MM.1S (cell line): ENCODE results near the gene ABL2.

Experiments used
- DNase-seq: peaks from one replicate; pipeline ENCODE4 v3.0.0-alpha.2; 2015
- H2AFZ ChIP-seq: fragments of 300-600 bp; sonication (generic); 2 replicates; pipeline ENCODE4 v1.6.0; 2016; ENCODE audit warnings: antibody characterized with exemption, low read length
- H3F3A ChIP-seq: fragments of 300-600 bp; sonication (generic); 2 replicates; pipeline ENCODE4 v1.6.1; 2016; ENCODE audit warnings: mild to moderate bottlenecking, antibody characterized with exemption, low read length, moderate library complexity, mixed read lengths; ENCODE audit not compliant: insufficient read depth
- H3K27ac ChIP-seq: fragments of 300-600 bp; sonication (generic); 2 replicates; pipeline ENCODE4 v1.5.1; 2016; ENCODE audit warnings: mild to moderate bottlenecking, low read length
- H3K27me3 ChIP-seq: fragments of 300-600 bp; sonication (generic); replicated peaks from 2 replicates; pipeline ENCODE4 v1.6.0; 2016; ENCODE audit warnings: low read length; ENCODE audit not compliant: insufficient read depth
- H3K36me3 ChIP-seq: fragments of 300-600 bp; sonication (generic); replicated peaks from 2 replicates; pipeline ENCODE4 v1.6.1; 2016; ENCODE audit warnings: mild to moderate bottlenecking, low read length, mixed read lengths; ENCODE audit not compliant: insufficient read depth
- H3K4me1 ChIP-seq: fragments of 300-600 bp; sonication (generic); 2 replicates; pipeline ENCODE4 v1.6.1; 2016; ENCODE audit warnings: low read length, mixed read lengths
- H3K4me2 ChIP-seq: fragments of 300-600 bp; sonication (generic); 2 replicates; pipeline ENCODE4 v1.6.0; 2016; ENCODE audit warnings: low read depth, low read length
- H3K4me3 ChIP-seq: fragments of 300-600 bp; sonication (generic); 2 replicates; pipeline ENCODE4 v1.5.1; 2016; ENCODE audit warnings: low read length, mixed read lengths
- H3K79me2 ChIP-seq: fragments of 300-600 bp; sonication (generic); 2 replicates; pipeline ENCODE4 v1.6.1; 2016; ENCODE audit warnings: mixed run types, low read length, mixed read lengths
- H3K9ac ChIP-seq: fragments of 300-600 bp; sonication (generic); 2 replicates; pipeline ENCODE4 v1.6.1; 2016; ENCODE audit warnings: low read length, mixed read lengths
- H3K9me2 ChIP-seq: fragments of 300-600 bp; sonication (generic); replicated peaks from 2 replicates; pipeline ENCODE4 v1.6.1; 2016; ENCODE audit warnings: mild to moderate bottlenecking, low read length, mixed read lengths; ENCODE audit not compliant: insufficient read depth
- H3K9me3 ChIP-seq: fragments of 300-600 bp; sonication (generic); replicated peaks from 2 replicates; pipeline ENCODE4 v1.6.1; 2016; ENCODE audit warnings: mild to moderate bottlenecking, low read length, mixed read lengths; ENCODE audit not compliant: insufficient read depth
- H4K20me1 ChIP-seq: fragments of 300-600 bp; sonication (generic); 2 replicates; pipeline ENCODE4 v1.6.1; 2016; ENCODE audit warnings: mild to moderate bottlenecking, low read length, moderate library complexity, mixed read lengths; ENCODE audit not compliant: insufficient read depth
- CTCF ChIP-seq: fragments of 300-600 bp; sonication (generic); IDR thresholded peaks from 2 replicates; pipeline ENCODE4 v1.5.1; 2016; ENCODE audit warnings: antibody characterized with exemption, low read length, mixed read lengths
- EZH2 ChIP-seq: fragments of 300-600 bp; sonication (generic); optimal IDR thresholded peaks from 2 replicates; pipeline ENCODE3; 2017; ENCODE audit warnings: low read depth, mild to moderate bottlenecking, antibody characterized with exemption, low read length, mixed read lengths
- EZH2phosphoT487 ChIP-seq: fragments of 300-600 bp; sonication (generic); IDR thresholded peaks from 2 replicates; pipeline ENCODE4 v1.6.1; 2018; ENCODE audit warnings: antibody characterized with exemption, low read length

ABL2 gene

GRCh38 chr1:179058487-179059483 is 170.7 kb downstream of the ABL2 start:
- no peaks in the 10 kb centered on the region for H3K79me2 ChIP-seq
- no peak overlapping the region for H3K4me3 ChIP-seq
- H3K9me3 ChIP-seq = no peaks in the 10 kb centered on the region
- no peak for DNase-seq
- H3K27me3 ChIP-seq = no peaks in the 10 kb centered on the region
- no peak overlapping the region for H3K27ac ChIP-seq
- H3K9ac ChIP-seq = no peak overlapping the region
- TF ChIP-seq EZH2 (no peak), EZH2phosphoT487 (no peak)
- H3K4me2 ChIP-seq = no peak overlapping the region
- H3K4me1 ChIP-seq = no peaks in the 10 kb centered on the region
- H3K36me3 ChIP-seq = no peaks in the 10 kb centered on the region
- no peaks in the 10 kb centered on the region for H3K9me2 ChIP-seq
- no peak overlapping the region for H2AFZ ChIP-seq
- H3F3A ChIP-seq = no peaks in the 10 kb centered on the region
- no peaks in the 10 kb centered on the region for H4K20me1 ChIP-seq

- no peaks in the 10 kb centered on the region for H3K27me3 ChIP-seq
- TF ChIP-seq CTCF (no peak), EZH2 (no peak), EZH2phosphoT487 (no peak)
- H3K79me2 ChIP-seq = no peaks in the 10 kb centered on the region
- no peak overlapping the region for H2AFZ ChIP-seq
- no peaks in the 10 kb centered on the region for H4K20me1 ChIP-seq
- no peaks in the 10 kb centered on the region for H3K4me1 ChIP-seq
- DNase-seq = no peak
- H3F3A ChIP-seq = no peaks in the 10 kb centered on the region
- no peaks in the 10 kb centered on the region for H3K9me3 ChIP-seq
- H3K27ac ChIP-seq = no peak overlapping the region
- no peak overlapping the region for H3K4me3 ChIP-seq
- no peak overlapping the region for H3K9ac ChIP-seq
- H3K4me2 ChIP-seq = no peak overlapping the region
- H3K9me2 ChIP-seq = no peaks in the 10 kb centered on the region
- no peaks in the 10 kb centered on the region for H3K36me3 ChIP-seq
Observed at GRCh38 chr1:179055937-179056336, 173.5 kb downstream of the ABL2 start.

GRCh38 chr1:179053486-179053885 is 176.0 kb downstream of the ABL2 start:
- Histone ChIP-seq H4K20me1 (no peaks in the 10 kb centered on the region), H3K4me1 (no peaks in the 10 kb centered on the region), H3F3A (no peaks in the 10 kb centered on the region), H3K27ac (no peak overlapping the region), H3K9me2 (no peaks in the 10 kb centered on the region), H3K4me3 (no peak overlapping the region), H2AFZ (no peak overlapping the region), H3K36me3 (no peaks in the 10 kb centered on the region), H3K4me2 (no peak overlapping the region), H3K27me3 (no peaks in the 10 kb centered on the region), H3K9ac (no peak overlapping the region), H3K9me3 (no peaks in the 10 kb centered on the region), H3K79me2 (no peaks in the 10 kb centered on the region)
- DNase-seq = no peak
- no peak for TF ChIP-seq EZH2
- no peak for TF ChIP-seq CTCF
- TF ChIP-seq EZH2phosphoT487 = no peak

GRCh38 chr1:179052776-179053175 is 176.7 kb downstream of the ABL2 start:
- H3K79me2 ChIP-seq = no peaks in the 10 kb centered on the region
- no peak overlapping the region for H3K4me2 ChIP-seq
- no peak overlapping the region for H2AFZ ChIP-seq
- no peaks in the 10 kb centered on the region for H3K27me3 ChIP-seq
- TF ChIP-seq EZH2 (no peak), CTCF (no peak), EZH2phosphoT487 (no peak)
- H3K4me3 ChIP-seq = no peak overlapping the region
- no peak overlapping the region for H3K9ac ChIP-seq
- H3F3A ChIP-seq = no peaks in the 10 kb centered on the region
- H3K9me2 ChIP-seq = no peaks in the 10 kb centered on the region
- H4K20me1 ChIP-seq = no peaks in the 10 kb centered on the region
- H3K4me1 ChIP-seq = no peaks in the 10 kb centered on the region
- H3K27ac ChIP-seq = no peak overlapping the region
- no peaks in the 10 kb centered on the region for H3K36me3 ChIP-seq
- no peaks in the 10 kb centered on the region for H3K9me3 ChIP-seq
- no peak for DNase-seq
